ACHN (cell line): ENCODE data around the gene TMEM72.

ENCODE experiments used
- DNase-seq: peaks from one replicate; pipeline ENCODE4 v3.0.0-alpha.2; 2015
- in situ Hi-C: cut with HindIII; loops from 2 replicates; pipeline ENCODE4 v1.10.0; 2017; ENCODE audit warnings: low sequenced_read_pairs, low pct_ligation_motif_present, low pct_unique_long_range_greater_than_20kb

Gene TMEM72

GRCh38 chr10:44982114-44982460, 71.0 kb downstream of the TMEM72 start:
- DNase-seq = no peak
- in situ Hi-C loops = no loop called here

GRCh38 chr10:44982496-44982895, 71.4 kb downstream of the TMEM72 start:
- in situ Hi-C loops = no loop called here
- no peak for DNase-seq

GRCh38 chr10:44983066-44983894, 72.1 kb downstream of the TMEM72 start:
- DNase-seq = no peak

GRCh38 chr10:44983895-44984278, 72.8 kb downstream of the TMEM72 start:
- in situ Hi-C loops = no loop called here

More at GRCh38 chr10:44983066-44983894, 72.1 kb downstream of the TMEM72 start:
- in situ Hi-C loops = no loop called here

GRCh38 chr10:44984671-44985101, 73.5 kb downstream of the TMEM72 start:
- no peak for DNase-seq
- in situ Hi-C loops = no loop called here

More at GRCh38 chr10:44983895-44984278, 72.8 kb downstream of the TMEM72 start:
- no peak for DNase-seq

GRCh38 chr10:44985175-44985681, 74.1 kb downstream of the TMEM72 start:
- in situ Hi-C loops = no loop called here
- no peak for DNase-seq

- in situ Hi-C loops = no loop called here
- no peak for DNase-seq
Measured at GRCh38 chr10:44986179-44986578, 75.0 kb downstream of the TMEM72 start.
